ENCODE data around the gene FBXW10B. TPM values are rescaled to one million over a fixed set of nuclear protein-coding genes. Genes with fewer than 3 reads are reported as not detected.
"Not testable (repeated sequence)": the region's sequence is repeated elsewhere in the genome, so short reads cannot be mapped to it uniquely, and the experiment has no call there.

Gene FBXW10B, protein sequence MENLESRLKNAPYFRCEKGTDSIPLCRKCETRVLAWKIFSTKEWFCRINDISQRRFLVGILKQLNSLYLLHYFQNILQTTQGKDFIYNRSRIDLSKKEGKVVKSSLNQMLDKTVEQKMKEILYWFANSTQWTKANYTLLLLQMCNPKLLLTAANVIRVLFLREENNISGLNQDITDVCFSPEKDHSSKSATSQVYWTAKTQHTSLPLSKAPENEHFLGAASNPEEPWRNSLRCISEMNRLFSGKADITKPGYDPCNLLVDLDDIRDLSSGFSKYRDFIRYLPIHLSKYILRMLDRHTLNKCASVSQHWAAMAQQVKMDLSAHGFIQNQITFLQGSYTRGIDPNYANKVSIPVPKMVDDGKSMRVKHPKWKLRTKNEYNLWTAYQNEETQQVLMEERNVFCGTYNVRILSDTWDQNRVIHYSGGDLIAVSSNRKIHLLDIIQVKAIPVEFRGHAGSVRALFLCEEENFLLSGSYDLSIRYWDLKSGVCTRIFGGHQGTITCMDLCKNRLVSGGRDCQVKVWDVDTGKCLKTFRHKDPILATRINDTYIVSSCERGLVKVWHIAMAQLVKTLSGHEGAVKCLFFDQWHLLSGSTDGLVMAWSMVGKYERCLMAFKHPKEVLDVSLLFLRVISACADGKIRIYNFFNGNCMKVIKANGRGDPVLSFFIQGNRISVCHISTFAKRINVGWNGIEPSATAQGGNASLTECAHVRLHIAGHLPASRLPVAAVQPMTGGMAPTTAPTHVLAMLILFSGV
- 9.6 and 10.4 TPM in 2 replicates for polyA plus RNA-seq (2011; rRNA removed)
- 4.7 and 5.8 TPM in 2 replicates for polyA plus RNA-seq (2012; cell fraction: cytosol; rRNA removed)
- 36.0 and 53.9 TPM in 2 replicates for polyA plus RNA-seq (2012; cell fraction: nucleus; rRNA removed)
- 14.3 to 19.5 TPM (median 15.3 TPM) in 3 replicates for polyA plus RNA-seq (2017; fragmentation: RNase III; extraction: RNeasy Plus Mini Kit Qiagen cat#74134 plus additional on column Dnase treatment)
- polyA minus RNA-seq (2011; rRNA and poly(A)+ RNA removed): 37.1 and 37.8 TPM in 2 replicates

GRCh38 chr17:15619331-15620058 is at the start of gene FBXW10B:
FBXW10B (minus strand) TSS chr17:15619704; CDS start chr17:15619512, 192 bp downstream.
- H3K4me2 ChIP-seq; H3K27ac ChIP-seq; POLR2A ChIA-PET; H3K9me3 ChIP-seq; DNase-seq (ENCODE audit: low read depth in 1 of 2, low spot score in 1 of 2); H3K4me3 ChIP-seq; H3K4me1 ChIP-seq; CTCF ChIA-PET: not testable (repeated sequence)
- WGBS (ENCODE audit: missing lambda C conversion rate): 86% methylated on average over 11 of the region's 12 CpGs
- ATAC-seq (peak; percentile 12 to 37; a peak in 3 of 6 replicates), FAIRE-seq (peak; percentile 83)

- TF ChIP-seq, protein P1, sequence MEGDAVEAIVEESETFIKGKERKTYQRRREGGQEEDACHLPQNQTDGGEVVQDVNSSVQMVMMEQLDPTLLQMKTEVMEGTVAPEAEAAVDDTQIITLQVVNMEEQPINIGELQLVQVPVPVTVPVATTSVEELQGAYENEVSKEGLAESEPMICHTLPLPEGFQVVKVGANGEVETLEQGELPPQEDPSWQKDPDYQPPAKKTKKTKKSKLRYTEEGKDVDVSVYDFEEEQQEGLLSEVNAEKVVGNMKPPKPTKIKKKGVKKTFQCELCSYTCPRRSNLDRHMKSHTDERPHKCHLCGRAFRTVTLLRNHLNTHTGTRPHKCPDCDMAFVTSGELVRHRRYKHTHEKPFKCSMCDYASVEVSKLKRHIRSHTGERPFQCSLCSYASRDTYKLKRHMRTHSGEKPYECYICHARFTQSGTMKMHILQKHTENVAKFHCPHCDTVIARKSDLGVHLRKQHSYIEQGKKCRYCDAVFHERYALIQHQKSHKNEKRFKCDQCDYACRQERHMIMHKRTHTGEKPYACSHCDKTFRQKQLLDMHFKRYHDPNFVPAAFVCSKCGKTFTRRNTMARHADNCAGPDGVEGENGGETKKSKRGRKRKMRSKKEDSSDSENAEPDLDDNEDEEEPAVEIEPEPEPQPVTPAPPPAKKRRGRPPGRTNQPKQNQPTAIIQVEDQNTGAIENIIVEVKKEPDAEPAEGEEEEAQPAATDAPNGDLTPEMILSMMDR (IDR thresholded peaks at IDR 0.05): no peak
- no peak for TF ChIP-seq FOSB (CRISPR knock-in tag; IDR thresholded peaks at IDR 0.05)
- no peak for TF ChIP-seq NPAS2 (CRISPR knock-in tag; IDR thresholded peaks at IDR 0.05; ENCODE audit: borderline replicate concordance)
- TF ChIP-seq, protein P2, sequence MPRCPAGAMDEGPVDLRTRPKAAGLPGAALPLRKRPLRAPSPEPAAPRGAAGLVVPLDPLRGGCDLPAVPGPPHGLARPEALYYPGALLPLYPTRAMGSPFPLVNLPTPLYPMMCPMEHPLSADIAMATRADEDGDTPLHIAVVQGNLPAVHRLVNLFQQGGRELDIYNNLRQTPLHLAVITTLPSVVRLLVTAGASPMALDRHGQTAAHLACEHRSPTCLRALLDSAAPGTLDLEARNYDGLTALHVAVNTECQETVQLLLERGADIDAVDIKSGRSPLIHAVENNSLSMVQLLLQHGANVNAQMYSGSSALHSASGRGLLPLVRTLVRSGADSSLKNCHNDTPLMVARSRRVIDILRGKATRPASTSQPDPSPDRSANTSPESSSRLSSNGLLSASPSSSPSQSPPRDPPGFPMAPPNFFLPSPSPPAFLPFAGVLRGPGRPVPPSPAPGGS (IDR thresholded peaks at IDR 0.05): no peak
- no peak for TF ChIP-seq HDAC2 (IDR thresholded peaks at IDR 0.05)
- TF ChIP-seq TP53 (CRISPR knock-in tag; IDR thresholded peaks at IDR 0.05): no peak
- no peak for TF ChIP-seq EP300 (IDR thresholded peaks at IDR 0.05)
- no peak for TF ChIP-seq HEYL (CRISPR knock-in tag; IDR thresholded peaks at IDR 0.05)
- no peak for TF ChIP-seq RCOR1 (IDR thresholded peaks at IDR 0.05; ENCODE audit: low read depth, low read length)
- TF ChIP-seq JUN (IDR thresholded peaks at IDR 0.05): no peak
- no peak for TF ChIP-seq TFCP2L1 (CRISPR knock-in tag; IDR thresholded peaks at IDR 0.05)
- no peak for TF ChIP-seq RARB (CRISPR knock-in tag; IDR thresholded peaks at IDR 0.05)
- TF ChIP-seq GATA3 (IDR thresholded peaks at IDR 0.05; ENCODE audit: borderline replicate concordance): no peak
- TF ChIP-seq, protein P3, sequence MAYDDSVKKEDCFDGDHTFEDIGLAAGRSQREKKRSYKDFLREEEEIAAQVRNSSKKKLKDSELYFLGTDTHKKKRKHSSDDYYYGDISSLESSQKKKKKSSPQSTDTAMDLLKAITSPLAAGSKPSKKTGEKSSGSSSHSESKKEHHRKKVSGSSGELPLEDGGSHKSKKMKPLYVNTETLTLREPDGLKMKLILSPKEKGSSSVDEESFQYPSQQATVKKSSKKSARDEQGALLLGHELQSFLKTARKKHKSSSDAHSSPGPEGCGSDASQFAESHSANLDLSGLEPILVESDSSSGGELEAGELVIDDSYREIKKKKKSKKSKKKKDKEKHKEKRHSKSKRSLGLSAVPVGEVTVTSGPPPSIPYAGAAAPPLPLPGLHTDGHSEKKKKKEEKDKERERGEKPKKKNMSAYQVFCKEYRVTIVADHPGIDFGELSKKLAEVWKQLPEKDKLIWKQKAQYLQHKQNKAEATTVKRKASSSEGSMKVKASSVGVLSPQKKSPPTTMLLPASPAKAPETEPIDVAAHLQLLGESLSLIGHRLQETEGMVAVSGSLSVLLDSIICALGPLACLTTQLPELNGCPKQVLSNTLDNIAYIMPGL (CRISPR knock-in tag; IDR thresholded peaks at IDR 0.05; ENCODE audit: borderline replicate concordance): no peak
- TF ChIP-seq PBX3 (IDR thresholded peaks at IDR 0.05): no peak
- no peak for TF ChIP-seq MAZ (IDR thresholded peaks at IDR 0.05; ENCODE audit: borderline replicate concordance, low read depth, low read length)
- no peak overlapping the region for H3K27ac ChIP-seq
- POLR2A ChIA-PET: no interaction called here
- H3K4me2 ChIP-seq: no peak overlapping the region
- ATAC-seq (no peak), FAIRE-seq (no peak), DNase-seq (ENCODE audit: low read depth in 1 of 2, low spot score in 1 of 2) (no peak)
- no peaks in the 10 kb centered on the region for H3K9me3 ChIP-seq
- peaks cover 15% of the 10 kb centered on the region for H3K4me1 ChIP-seq
- CTCF ChIA-PET: interaction anchor here (1.2 kb wide), 1 partner anchor 11 kb away, joined by 3 read pairs; no protein-coding TSS in a partner anchor
- H3K4me3 ChIP-seq: no peak overlapping the region
- 87% methylated on average over 5 of the region's 5 CpGs for WGBS (ENCODE audit: missing lambda C conversion rate)
Observed at GRCh38 chr17:15663691-15664090, 44.2 kb upstream of the FBXW10B start.
